ENCODE measurements around the gene GFER. TPM values are rescaled to one million over a fixed set of nuclear protein-coding genes. Genes with fewer than 3 reads are reported as not detected.

GFER gene
- total RNA-seq, 3 donors from 2014 or later: 15.7 to 18.1 (median 17.9) TPM

DNA sequence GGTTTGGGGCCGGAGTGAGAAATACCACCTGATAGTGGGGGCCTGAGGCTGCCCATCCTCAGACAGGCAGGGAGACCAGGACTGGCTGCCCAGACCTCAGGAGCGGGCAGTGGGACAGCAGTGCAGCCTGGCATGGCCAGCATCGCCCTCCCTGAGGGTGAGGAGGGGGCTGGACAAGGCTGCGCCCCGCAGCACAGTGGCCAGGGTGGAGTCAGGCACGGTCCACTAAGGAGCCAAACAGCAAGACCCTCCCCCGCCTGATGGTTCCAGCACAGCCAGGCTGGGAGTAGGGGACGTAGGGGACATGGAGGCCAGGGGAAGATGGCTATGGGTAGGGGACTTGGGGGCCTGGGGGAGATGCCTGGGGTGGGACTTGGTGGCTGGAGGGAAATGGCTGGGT, 22.3 kb downstream of the GFER start:
- TF ChIP-seq, protein P1, sequence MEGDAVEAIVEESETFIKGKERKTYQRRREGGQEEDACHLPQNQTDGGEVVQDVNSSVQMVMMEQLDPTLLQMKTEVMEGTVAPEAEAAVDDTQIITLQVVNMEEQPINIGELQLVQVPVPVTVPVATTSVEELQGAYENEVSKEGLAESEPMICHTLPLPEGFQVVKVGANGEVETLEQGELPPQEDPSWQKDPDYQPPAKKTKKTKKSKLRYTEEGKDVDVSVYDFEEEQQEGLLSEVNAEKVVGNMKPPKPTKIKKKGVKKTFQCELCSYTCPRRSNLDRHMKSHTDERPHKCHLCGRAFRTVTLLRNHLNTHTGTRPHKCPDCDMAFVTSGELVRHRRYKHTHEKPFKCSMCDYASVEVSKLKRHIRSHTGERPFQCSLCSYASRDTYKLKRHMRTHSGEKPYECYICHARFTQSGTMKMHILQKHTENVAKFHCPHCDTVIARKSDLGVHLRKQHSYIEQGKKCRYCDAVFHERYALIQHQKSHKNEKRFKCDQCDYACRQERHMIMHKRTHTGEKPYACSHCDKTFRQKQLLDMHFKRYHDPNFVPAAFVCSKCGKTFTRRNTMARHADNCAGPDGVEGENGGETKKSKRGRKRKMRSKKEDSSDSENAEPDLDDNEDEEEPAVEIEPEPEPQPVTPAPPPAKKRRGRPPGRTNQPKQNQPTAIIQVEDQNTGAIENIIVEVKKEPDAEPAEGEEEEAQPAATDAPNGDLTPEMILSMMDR (IDR thresholded peaks at IDR 0.05): no peak
- Histone ChIP-seq H3K4me1 (peaks cover 13 to 30% of the 10 kb centered on the region in 2 donors), H3K4me3 (no peak overlapping the region), H3K27ac (no peak overlapping the region), H3K27me3 (no peaks in the 10 kb centered on the region), H3K9me3 (no peaks in the 10 kb centered on the region), H3K36me3 (peaks cover 12% of the 10 kb centered on the region)
- intact Hi-C loops (cut with DNase I; ENCODE audit: low total_unique reads): loop anchor here (5.0 kb wide), 1 partner anchor 1799 kb away; no protein-coding TSS in a partner anchor
- no peak for DNase-seq (ENCODE audit: low spot score in 2 of 2)

DNA sequence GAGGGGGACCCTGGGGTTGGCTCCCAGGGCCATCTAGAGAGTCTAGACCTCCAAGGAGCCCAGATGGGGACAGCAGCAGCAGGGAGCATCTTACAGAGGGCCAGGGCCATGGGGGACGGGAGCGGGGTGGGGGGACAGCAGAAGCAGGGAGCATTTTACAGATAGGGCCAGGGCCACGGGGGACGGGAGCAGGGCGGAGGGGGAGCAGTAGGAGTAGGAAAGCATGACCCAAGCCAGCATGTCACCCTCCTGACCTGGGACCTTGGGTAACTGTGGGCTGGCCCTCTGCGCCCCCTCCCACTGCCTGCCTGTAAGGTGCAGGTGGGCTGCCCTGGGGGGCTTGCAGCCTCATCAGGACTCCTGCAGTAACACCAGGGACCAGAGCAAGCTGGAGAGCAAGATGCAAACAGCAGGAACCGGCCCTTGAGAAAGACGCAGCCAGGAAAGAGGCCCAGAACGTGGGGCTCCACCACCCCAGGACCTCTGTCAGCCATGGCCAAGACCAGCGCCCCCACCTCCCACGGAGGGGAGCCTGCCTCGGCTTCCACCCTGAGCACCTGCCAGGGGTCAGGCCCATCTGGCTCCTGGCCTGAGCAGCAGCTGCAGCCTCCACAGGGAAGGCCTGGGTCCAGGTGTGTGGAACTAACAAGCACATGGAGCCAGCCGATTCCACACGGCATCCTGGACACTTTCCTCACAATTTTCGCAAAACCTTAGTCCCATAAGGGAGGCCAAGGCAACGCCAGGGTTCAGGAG, 23.3 kb downstream of the GFER start:
- no peak for DNase-seq (ENCODE audit: low spot score in 2 of 2)
- peak overlapping the region; percentile 59 to 92 for H3K27ac ChIP-seq
- intact Hi-C loops (cut with DNase I; ENCODE audit: low total_unique reads): loop anchor here (5.0 kb wide), 1 partner anchor 1800 kb away; no protein-coding TSS in a partner anchor
- H3K9me3 ChIP-seq: no peaks in the 10 kb centered on the region
- peak overlapping the region in 1 of 3 donors; percentile 87 for H3K4me3 ChIP-seq
- TF ChIP-seq POLR2A (IDR thresholded peaks at IDR 0.05): no peak
- TF ChIP-seq, protein P1 (IDR thresholded peaks at IDR 0.05): no peak
- H3K4me1 ChIP-seq: peaks cover 13 to 30% of the 10 kb centered on the region in 2 donors
- H3K36me3 ChIP-seq: peaks cover 4% of the 10 kb centered on the region
- no peaks in the 10 kb centered on the region for H3K27me3 ChIP-seq

DNA sequence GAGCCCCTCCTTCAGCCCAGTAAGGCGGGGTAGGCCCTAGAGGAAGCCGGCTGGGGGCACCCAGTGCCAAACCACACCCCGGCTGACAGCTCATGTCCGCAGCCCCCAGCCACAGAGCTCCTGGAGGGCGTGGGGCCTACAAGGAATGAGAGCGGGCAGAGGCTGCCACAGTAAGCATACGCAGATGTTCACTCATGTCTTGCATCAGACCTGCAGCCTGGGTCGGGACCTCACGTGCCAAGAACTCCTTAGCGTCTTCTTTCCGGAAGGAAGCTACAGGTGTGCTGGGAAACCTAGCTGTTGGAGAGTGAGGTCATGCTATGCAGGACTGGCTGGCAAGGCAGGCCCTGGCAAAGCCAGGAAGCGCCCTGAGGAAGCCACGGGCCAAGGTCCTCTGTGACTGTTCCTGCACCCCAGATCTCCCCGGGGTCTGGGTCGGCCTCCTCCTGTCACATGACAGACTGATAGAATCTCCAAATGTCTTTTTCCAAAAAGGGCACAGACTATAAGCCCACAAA, 24.1 kb downstream of the GFER start:
- TF ChIP-seq, protein P1 (IDR thresholded peaks at IDR 0.05): no peak
- TF ChIP-seq POLR2AphosphoS5 (IDR thresholded peaks at IDR 0.05) (peak; percentile 26 to 55 (median 53)), POLR2A (IDR thresholded peaks at IDR 0.05) (no peak)
- intact Hi-C loops (cut with DNase I; ENCODE audit: low total_unique reads): loop anchor here (5.0 kb wide), 1 partner anchor 1801 kb away; no protein-coding TSS in a partner anchor

DNA sequence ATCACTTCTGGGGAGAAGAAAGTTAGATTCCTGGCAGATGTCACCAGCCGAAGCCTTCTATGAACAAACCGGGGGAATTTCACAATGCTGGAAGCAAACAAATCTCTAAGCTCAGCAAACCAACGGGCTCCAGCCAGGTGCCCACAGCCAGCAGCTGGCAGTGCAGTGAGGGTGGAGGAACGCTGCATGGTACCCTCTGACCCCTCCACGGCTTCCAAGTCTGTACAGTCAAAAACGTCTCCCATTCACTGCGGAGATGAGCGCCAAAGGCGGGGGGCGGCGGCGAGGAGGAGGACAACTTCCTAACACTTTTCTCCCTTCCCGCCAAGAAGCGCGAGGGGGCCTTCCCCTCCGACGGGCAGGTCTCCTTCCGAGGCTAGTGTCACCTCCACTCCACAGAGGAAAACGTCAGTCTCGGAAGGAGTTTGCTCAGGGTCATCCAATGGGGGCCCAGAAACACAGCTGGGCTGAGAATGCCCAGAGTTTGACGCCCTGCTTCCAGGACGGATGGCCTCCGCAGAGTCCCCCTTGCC, 24.7 kb downstream of the GFER start:
- H3K36me3 ChIP-seq: no peaks in the 10 kb centered on the region
- peaks cover 13 to 30% of the 10 kb centered on the region in 2 donors for H3K4me1 ChIP-seq
- H3K4me3 ChIP-seq: peak overlapping the region; percentile 87 to 96 (median 87)
- no peaks in the 10 kb centered on the region for H3K27me3 ChIP-seq
- no peaks in the 10 kb centered on the region for H3K9me3 ChIP-seq
- DNase-seq (ENCODE audit: low spot score in 2 of 2): no peak
- TF ChIP-seq, protein P1 (IDR thresholded peaks at IDR 0.05): no peak
- no peak for TF ChIP-seq POLR2AphosphoS5 (IDR thresholded peaks at IDR 0.05)
- H3K27ac ChIP-seq: peak overlapping the region; percentile 92 to 97
- intact Hi-C loops (cut with DNase I; ENCODE audit: low total_unique reads): loop anchor here (5.0 kb wide), 1 partner anchor 1801 kb away; no protein-coding TSS in a partner anchor

More for the DNA sequence above, 24.1 kb downstream of the GFER start:
- Histone ChIP-seq H3K4me3 (peak overlapping the region; percentile 87 to 96 (median 87)), H3K36me3 (no peaks in the 10 kb centered on the region), H3K27ac (peak overlapping the region; percentile 59 to 92), H3K27me3 (no peaks in the 10 kb centered on the region), H3K9me3 (no peaks in the 10 kb centered on the region), H3K4me1 (peaks cover 13 to 30% of the 10 kb centered on the region in 2 donors)
- peak in 1 of 2 donors; percentile 75 for DNase-seq (ENCODE audit: low spot score in 2 of 2)
